IMR-90 (cell line): ENCODE results near the gene INHBE. TPM values are rescaled to one million over a fixed set of nuclear protein-coding genes. Genes with fewer than 3 reads are reported as not detected.

Experiments
- ATAC-seq: fragments of 200-7000 bp; cut with Tn5 transposase; 2 replicates; pipeline ENCODE4 v1.9.1; 2020; ENCODE audit warnings: low read depth, mild to moderate bottlenecking, moderate library complexity
- BruUV-seq: library from RNA; stranded (reverse); fragments of 400-500 nt; replicated peaks from 2 replicates; lab custom pipeline; 2021; lab: Mats Ljungman, UMichigan
- CTCF ChIA-PET: fragments of 300-600 bp; formaldehyde crosslinking; extraction: SDS; loops from one replicate; lab custom pipeline; 2021; ENCODE audit warnings: antibody characterized with exemption; lab: Yijun Ruan, JAX
- POLR2A ChIA-PET: fragments of 300-600 bp; sonication (Branson Sonifier 250); formaldehyde crosslinking; loops from one replicate; lab custom pipeline; 2022; ENCODE audit warnings: antibody characterized with exemption; ENCODE audit not compliant: unreplicated experiment; lab: Charles Lee
- DNase-seq: peaks from one replicate; pipeline ENCODE4 v3.0.0; 2013
- H2AFZ ChIP-seq: replicated peaks from 2 replicates; pipeline ENCODE3; 2013; ENCODE audit warnings: low read length, mild to moderate bottlenecking; ENCODE audit not compliant: poor library complexity
- H2AK5ac ChIP-seq: 2 replicates; pipeline ENCODE4 v1.6.1; 2013; ENCODE audit warnings: low read depth, low read length, inconsistent platforms
- H2AK9ac ChIP-seq: replicated peaks from 2 replicates; pipeline ENCODE3; 2013; ENCODE audit warnings: mild to moderate bottlenecking, low read depth, low read length, moderate library complexity; ENCODE audit not compliant: poor library complexity
- H2BK120ac ChIP-seq: 2 replicates; pipeline ENCODE4 v1.6.1; 2013; ENCODE audit warnings: low read depth, low read length, inconsistent platforms
- H2BK15ac ChIP-seq: 3 replicates; pipeline ENCODE4 v1.6.1; 2013; ENCODE audit warnings: low read depth, low read length, inconsistent platforms
- H2BK20ac ChIP-seq: 2 replicates; pipeline ENCODE4 v1.6.1; 2013; ENCODE audit warnings: low read depth, mild to moderate bottlenecking, inconsistent platforms, low read length, moderate library complexity
- H2BK5ac ChIP-seq: 2 replicates; pipeline ENCODE4 v1.6.1; 2013; ENCODE audit warnings: mild to moderate bottlenecking, low read depth, low read length, inconsistent platforms; ENCODE audit not compliant: poor library complexity, severe bottlenecking
- H3K14ac ChIP-seq: replicated peaks from 2 replicates; pipeline ENCODE4 v1.6.1; 2013; ENCODE audit warnings: low read depth, low read length, inconsistent platforms
- H3K18ac ChIP-seq: 2 replicates; pipeline ENCODE4 v1.6.1; 2013; ENCODE audit warnings: low read depth, low read length, control low read depth
- H3K23ac ChIP-seq: 2 replicates; pipeline ENCODE4 v1.6.1; 2013; ENCODE audit warnings: low read depth, low read length, inconsistent platforms
- H3K27ac ChIP-seq: 2 replicates; pipeline ENCODE4 v1.5.1; 2013; ENCODE audit warnings: mild to moderate bottlenecking, control low read depth, low read length; ENCODE audit not compliant: insufficient read depth
- H3K27me3 ChIP-seq: 2 replicates; pipeline ENCODE4 v1.6.1; 2013; ENCODE audit warnings: low read length; ENCODE audit not compliant: control insufficient read depth, insufficient read depth
- H3K36me3 ChIP-seq: 2 replicates; pipeline ENCODE4 v1.6.1; 2013; ENCODE audit warnings: low read length, mixed read lengths; ENCODE audit not compliant: control insufficient read depth, insufficient read depth
- H3K4ac ChIP-seq: 2 replicates; pipeline ENCODE4 v1.6.1; 2013; ENCODE audit warnings: low read depth, low read length, inconsistent platforms
- H3K4me1 ChIP-seq: 2 replicates; pipeline ENCODE4 v1.6.1; 2013; ENCODE audit warnings: low read length, mixed read lengths; ENCODE audit not compliant: control insufficient read depth, insufficient read depth
- H3K4me2 ChIP-seq: 2 replicates; pipeline ENCODE4 v1.6.1; 2013; ENCODE audit warnings: low read depth, mild to moderate bottlenecking, control low read depth, low read length, moderate library complexity
- H3K4me3 ChIP-seq: 2 replicates; pipeline ENCODE4 v1.5.1; 2013; ENCODE audit warnings: low read depth, mild to moderate bottlenecking, control low read depth, low read length, moderate library complexity; ENCODE audit not compliant: insufficient read depth
- H3K56ac ChIP-seq: 2 replicates; pipeline ENCODE4 v1.6.1; 2013; ENCODE audit warnings: low read length, inconsistent platforms; ENCODE audit not compliant: insufficient read depth; ENCODE audit errors: extremely low read depth
- H3K79me1 ChIP-seq, 2 experiments: 2 replicates each; pipeline ENCODE4 v1.6.1; 2013; ENCODE audit warnings: low read length in 2 of 2, inconsistent platforms in 1 of 2, low read depth in 1 of 2
- H3K9ac ChIP-seq: 2 replicates; pipeline ENCODE4 v1.6.1; 2013; ENCODE audit warnings: low read depth, low read length, control low read depth
- H3K9me1 ChIP-seq: 2 replicates; pipeline ENCODE4 v1.6.1; 2013; ENCODE audit warnings: low read length, inconsistent platforms; ENCODE audit not compliant: insufficient read depth
- H3K9me3 ChIP-seq: 2 replicates; pipeline ENCODE4 v1.6.1; 2013; ENCODE audit warnings: low read length; ENCODE audit not compliant: control insufficient read depth, insufficient read depth
- H4K20me1 ChIP-seq: 2 replicates; pipeline ENCODE4 v1.6.1; 2013; ENCODE audit warnings: low read length, inconsistent platforms; ENCODE audit not compliant: insufficient read depth
- H4K5ac ChIP-seq: 2 replicates; pipeline ENCODE4 v1.6.1; 2013; ENCODE audit warnings: mild to moderate bottlenecking, low read depth, low read length, control low read depth
- H4K8ac ChIP-seq, 2 experiments: 2 replicates each; pipeline ENCODE4 v1.6.1; 2013; ENCODE audit warnings: low read depth in 2 of 2, low read length in 2 of 2, control low read depth in 1 of 2, inconsistent platforms in 1 of 2
- H4K91ac ChIP-seq: 2 replicates; pipeline ENCODE4 v1.6.1; 2013; ENCODE audit warnings: low read depth, low read length, inconsistent platforms; ENCODE audit not compliant: insufficient read depth
- CHD1 ChIP-seq: IDR thresholded peaks from 2 replicates; pipeline ENCODE4 v1.6.1; 2012; ENCODE audit warnings: low read depth, low read length, improper control_type of control experiment
- MAZ ChIP-seq: IDR thresholded peaks from 2 replicates; pipeline ENCODE4 v1.6.1; 2012; ENCODE audit warnings: low read depth, mild to moderate bottlenecking, low read length, improper control_type of control experiment, moderate library complexity, borderline replicate concordance
- MXI1 ChIP-seq: IDR thresholded peaks from 2 replicates; pipeline ENCODE4 v1.6.1; 2012; ENCODE audit warnings: low read depth, mild to moderate bottlenecking, low read length, moderate library complexity, borderline replicate concordance
- WGBS, 2 experiments: methylation state at CpG; one replicate each; pipeline versions ENCODE4 v1.1.5 to v1.1.7; 2013; ENCODE audit warnings: missing lambda C conversion rate in 2 of 2; ENCODE audit not compliant: insufficient read length in 1 of 2; ENCODE audit errors: extremely low coverage in 2 of 2; 5-methylcytosine and 5-hydroxymethylcytosine counted together
- dilution Hi-C: fragments of 300-500 bp; cut with HindIII; formaldehyde crosslinking; loops from one replicate; pipeline ENCODE4 v1.14.3; 2018; ENCODE audit warnings: low sequenced_read_pairs; ENCODE audit not compliant: unreplicated experiment
- in situ Hi-C: fragments of 300-500 bp; cut with MboI; formaldehyde crosslinking; loops from 3 replicates; pipeline ENCODE4 v1.14.3; 2019; ENCODE audit warnings: low sequenced_read_pairs, inconsistent platforms, mixed read lengths
- intact Hi-C: fragments of 100-400 bp; cut with micrococcal nuclease; formaldehyde crosslinking; loops from 2 replicates; pipeline ENCODE4 v1.10.0; 2022
- polyA plus RNA-seq, 3 experiments: library from polyadenylated mRNA; depleted of rRNA; stranded (reverse); fragments of >200 nt; gene quantifications; 2 replicates each; pipeline ENCODE4 v1.2.3, GENCODE V29; 2012; ENCODE audit warnings: low replicate concordance in 1 of 3
- total RNA-seq: library from RNA; depleted of rRNA; stranded (reverse); fragments of >200 nt; gene quantifications from 2 replicates; pipeline ENCODE4 v1.2.3, GENCODE V29; 2012

Gene INHBE
- total and polyA plus RNA-seq, 2 of the 4 experiments (the other 2 are of a cell fraction) = 0.90 to 1.7 TPM

DNA sequence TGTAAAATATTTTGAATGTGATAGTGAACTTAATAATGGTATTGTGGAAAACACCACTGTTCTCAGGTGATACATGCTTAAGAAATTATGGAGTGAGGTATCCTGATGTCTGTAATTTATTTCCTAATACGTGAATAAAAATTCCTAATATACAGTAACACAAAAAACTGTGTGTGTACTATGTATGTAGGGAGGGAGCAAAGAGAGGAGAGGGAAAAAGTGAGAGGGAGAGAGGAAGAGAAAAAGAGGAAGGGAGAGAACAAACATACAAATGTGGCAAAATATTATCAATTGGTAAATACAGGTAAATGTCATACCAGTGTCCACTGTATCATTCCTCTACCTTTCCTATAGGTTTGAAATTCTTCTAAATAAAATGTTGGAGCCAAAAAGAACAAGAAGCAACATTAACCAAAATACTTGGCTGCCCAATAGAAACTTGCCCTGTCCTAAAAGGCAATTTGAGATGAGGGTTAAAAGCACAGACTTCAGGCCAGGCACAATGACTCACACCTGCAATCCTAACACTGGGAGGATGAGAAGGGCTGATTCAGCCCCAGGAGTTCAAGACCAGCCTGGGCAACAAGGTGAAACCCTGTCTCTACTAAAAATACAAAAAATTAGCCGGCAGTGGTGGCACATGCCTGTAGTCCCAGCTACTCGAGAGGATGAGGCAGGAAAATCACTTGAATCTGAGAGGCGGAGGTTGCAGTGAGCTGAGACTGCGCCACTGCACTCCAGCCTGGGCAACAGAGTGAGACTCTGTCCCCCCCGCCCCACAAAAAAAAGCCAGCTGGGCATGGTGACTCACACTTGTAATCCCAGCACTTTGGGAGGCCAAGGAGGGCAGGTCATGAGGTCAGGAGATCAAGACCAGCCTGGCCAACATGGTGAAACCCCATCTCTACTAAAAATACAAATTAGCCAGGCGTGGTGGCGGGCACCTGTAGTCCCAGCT is 38.8 kb upstream of the INHBE start:
- H2BK15ac ChIP-seq = no peak overlapping the region
- no peak overlapping the region for H3K23ac ChIP-seq
- no peak overlapping the region for H3K27ac ChIP-seq
- H4K8ac ChIP-seq = no peak overlapping the region
- no peak overlapping the region for H4K5ac ChIP-seq
- H3K4me3 ChIP-seq = no peak overlapping the region
- no peaks in the 10 kb centered on the region for H3K9me3 ChIP-seq
- no peaks in the 10 kb centered on the region for H3K27me3 ChIP-seq
- ChIA-PET POLR2A (no interaction called here), CTCF (no interaction called here)
- no peak overlapping the region for H3K56ac ChIP-seq
- no TSS peak for BruUV-seq
- DNase-seq (peak; percentile 57), ATAC-seq (peak; percentile 72; the same call in 1 of the 2 replicates)
- H3K4me2 ChIP-seq = no peak overlapping the region
- WGBS, 2 experiments = 89% methylated on average over 5 of the region's 8 CpGs; no CpG with 5 or more reads in 1 of the 2 experiments
- in situ Hi-C loops = no loop called here
- no peak overlapping the region for H2BK20ac ChIP-seq
- no peak overlapping the region for H2AFZ ChIP-seq
- TF ChIP-seq MAZ (no peak), MXI1 (no peak), CHD1 (no peak)
- dilution Hi-C loops = no loop called here
- H4K91ac ChIP-seq = no peak overlapping the region
- peaks cover 30 to 70% of the 10 kb centered on the region in 2 experiments for H3K79me1 ChIP-seq
- H3K9me1 ChIP-seq = no peaks in the 10 kb centered on the region
- H3K18ac ChIP-seq = no peak overlapping the region
- H2AK9ac ChIP-seq = no peak overlapping the region
- no peak overlapping the region for H3K14ac ChIP-seq
- 0 out of 2 replicates have a peak, but pooled peaks cover 1% of the 10 kb centered on the region for H3K36me3 ChIP-seq
- no peak overlapping the region for H2BK120ac ChIP-seq
- no peak overlapping the region for H3K4ac ChIP-seq
- no peak overlapping the region for H3K9ac ChIP-seq
- intact Hi-C loops = no loop called here
- no peak overlapping the region for H2AK5ac ChIP-seq
- peaks cover 18% of the 10 kb centered on the region; the same call in 1 of the 2 replicates for H4K20me1 ChIP-seq
- 0 out of 2 replicates have a peak, but pooled peaks cover 2% of the 10 kb centered on the region for H3K4me1 ChIP-seq
- no peak overlapping the region for H2BK5ac ChIP-seq
